ENCODE results near the gene SETBP1. TPM values are rescaled to one million over a fixed set of nuclear protein-coding genes. Genes with fewer than 3 reads are reported as not detected.

SETBP1 gene
- total RNA-seq, 1 donor from 2014 or later, result 7.1 TPM

DNA sequence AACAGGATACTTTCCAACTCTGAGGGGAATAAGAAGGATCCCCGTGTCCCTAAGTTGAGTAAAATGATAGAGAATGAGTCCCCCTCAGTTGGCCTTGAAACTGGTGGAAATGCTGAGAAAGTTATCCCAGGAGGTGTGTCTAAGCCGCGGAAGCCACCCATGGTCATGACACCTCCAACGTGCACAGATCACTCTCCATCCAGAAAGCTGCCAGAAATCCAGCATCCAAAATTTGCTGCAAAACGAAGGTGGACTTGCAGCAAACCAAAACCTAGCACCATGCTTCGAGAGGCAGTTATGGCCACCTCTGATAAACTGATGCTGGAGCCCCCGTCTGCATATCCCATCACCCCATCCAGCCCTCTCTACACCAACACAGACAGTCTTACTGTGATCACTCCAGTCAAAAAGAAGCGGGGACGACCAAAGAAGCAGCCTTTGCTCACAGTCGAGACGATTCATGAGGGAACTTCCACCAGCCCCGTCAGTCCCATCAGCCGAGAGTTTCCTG lies 270.1 kb downstream of the SETBP1 start:
- no peak for DNase-seq (ENCODE audit: missing footprints)
- ATAC-seq, result no peak
- intact Hi-C loops (cut with DNase I), result no loop called here

DNA sequence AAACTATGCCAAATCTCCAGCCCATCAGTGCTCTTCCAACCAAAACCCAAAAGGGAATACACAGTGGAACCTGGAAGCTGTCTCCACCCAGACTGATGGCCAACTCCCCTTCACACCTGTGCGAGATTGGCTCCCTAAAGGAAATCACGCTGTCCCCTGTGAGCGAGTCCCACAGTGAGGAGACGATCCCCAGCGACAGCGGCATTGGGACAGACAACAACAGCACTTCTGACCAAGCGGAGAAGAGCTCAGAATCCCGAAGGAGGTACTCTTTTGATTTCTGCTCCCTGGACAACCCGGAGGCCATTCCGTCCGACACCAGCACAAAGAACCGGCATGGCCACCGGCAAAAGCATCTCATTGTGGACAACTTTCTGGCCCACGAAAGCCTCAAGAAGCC lies 271.1 kb downstream of the SETBP1 start:
- no peak for DNase-seq (ENCODE audit: missing footprints)
- intact Hi-C loops (cut with DNase I), result no loop called here
- no peak for ATAC-seq

DNA sequence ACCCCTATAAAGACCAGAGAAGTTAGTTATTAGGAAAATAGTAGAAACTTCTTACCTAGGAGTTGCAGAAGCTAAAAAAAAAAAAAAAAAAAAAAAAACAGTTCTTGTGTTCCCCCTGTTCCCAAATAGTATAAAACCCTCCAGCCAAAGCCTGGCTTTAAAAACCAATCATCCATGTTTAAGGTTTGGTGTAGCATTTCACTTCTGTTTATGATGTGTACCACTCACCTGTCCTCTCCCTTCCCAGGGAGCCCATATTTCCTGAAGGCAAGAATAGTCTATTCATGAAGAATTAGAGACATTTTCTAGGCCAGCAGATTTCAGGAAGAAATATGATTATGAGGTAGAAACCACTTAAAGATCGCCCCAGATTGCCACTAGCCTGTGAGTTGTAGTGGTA lies 273.6 kb downstream of the SETBP1 start:
- intact Hi-C loops (cut with DNase I), result no loop called here

GRCh38 chr18:44955825-44956224 lies 275.1 kb downstream of the SETBP1 start:
- intact Hi-C loops (cut with DNase I), result no loop called here
- no peak for ATAC-seq
- no peak for DNase-seq (ENCODE audit: missing footprints)

More for the DNA sequence above, 273.6 kb downstream of the SETBP1 start:
- no peak for ATAC-seq
- DNase-seq (ENCODE audit: missing footprints), result no peak

DNA sequence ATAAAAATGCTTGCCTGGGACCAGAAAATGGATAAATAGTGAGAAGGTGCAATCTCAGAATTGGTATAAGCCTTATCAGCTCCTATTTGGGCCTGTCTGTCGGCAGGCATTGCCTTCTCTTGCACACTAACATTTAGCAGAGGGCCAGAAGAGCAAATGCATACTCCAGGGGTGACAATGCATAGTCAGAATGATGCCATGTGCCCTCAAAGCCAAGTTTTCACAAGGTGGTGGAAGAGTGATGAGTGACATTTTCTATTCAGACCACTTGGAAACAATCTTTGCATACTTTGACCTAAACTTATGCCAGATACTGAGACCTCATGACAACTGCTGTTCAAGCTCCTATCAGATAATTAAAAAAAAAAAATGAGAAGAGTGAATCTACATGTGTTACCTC lies 276.3 kb downstream of the SETBP1 start:
- intact Hi-C loops (cut with DNase I), result no loop called here
- DNase-seq (ENCODE audit: missing footprints) (no peak), ATAC-seq (peak; percentile 57)

- peak; percentile 52 for ATAC-seq
These were observed 276.8 kb downstream of the SETBP1 start for GRCh38 chr18:44957461-44957860.

DNA sequence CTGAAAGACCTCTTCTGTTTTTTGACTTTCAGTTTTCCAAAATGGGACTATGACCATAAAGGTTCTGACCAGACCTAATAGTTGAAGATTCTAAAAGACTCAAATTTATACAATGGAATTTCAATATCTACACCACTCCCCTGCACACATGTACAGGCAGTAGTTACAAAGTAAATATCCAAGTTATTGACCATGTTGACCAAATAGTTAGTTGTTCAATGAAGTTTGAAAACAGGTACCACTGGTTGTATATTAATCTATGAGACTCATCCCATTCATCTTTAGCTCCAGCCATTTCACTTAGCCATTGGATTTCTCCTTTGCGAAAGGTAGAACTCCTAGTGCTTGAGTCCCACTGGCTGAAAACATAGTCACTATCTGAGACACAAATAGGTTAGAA lies 277.4 kb downstream of the SETBP1 start:
- ATAC-seq, result no peak
- DNase-seq (ENCODE audit: missing footprints), result no peak

More at GRCh38 chr18:44957461-44957860, 276.8 kb downstream of the SETBP1 start:
- intact Hi-C loops (cut with DNase I), result no loop called here
- no peak for DNase-seq (ENCODE audit: missing footprints)

GRCh38 chr18:44958455-44958854 lies 277.8 kb downstream of the SETBP1 start:
- intact Hi-C loops (cut with DNase I), result no loop called here
- ATAC-seq (no peak), DNase-seq (ENCODE audit: missing footprints) (no peak)

More for the DNA sequence above, 277.4 kb downstream of the SETBP1 start:
- intact Hi-C loops (cut with DNase I), result no loop called here

GRCh38 chr18:44959013-44959412 lies 278.3 kb downstream of the SETBP1 start:
- ATAC-seq, result no peak
- no peak for DNase-seq (ENCODE audit: missing footprints)
- intact Hi-C loops (cut with DNase I), result no loop called here

- ATAC-seq (no peak), DNase-seq (ENCODE audit: missing footprints) (no peak)
- intact Hi-C loops (cut with DNase I), result no loop called here
These were observed 279.9 kb downstream of the SETBP1 start for GRCh38 chr18:44960580-44960979.

DNA sequence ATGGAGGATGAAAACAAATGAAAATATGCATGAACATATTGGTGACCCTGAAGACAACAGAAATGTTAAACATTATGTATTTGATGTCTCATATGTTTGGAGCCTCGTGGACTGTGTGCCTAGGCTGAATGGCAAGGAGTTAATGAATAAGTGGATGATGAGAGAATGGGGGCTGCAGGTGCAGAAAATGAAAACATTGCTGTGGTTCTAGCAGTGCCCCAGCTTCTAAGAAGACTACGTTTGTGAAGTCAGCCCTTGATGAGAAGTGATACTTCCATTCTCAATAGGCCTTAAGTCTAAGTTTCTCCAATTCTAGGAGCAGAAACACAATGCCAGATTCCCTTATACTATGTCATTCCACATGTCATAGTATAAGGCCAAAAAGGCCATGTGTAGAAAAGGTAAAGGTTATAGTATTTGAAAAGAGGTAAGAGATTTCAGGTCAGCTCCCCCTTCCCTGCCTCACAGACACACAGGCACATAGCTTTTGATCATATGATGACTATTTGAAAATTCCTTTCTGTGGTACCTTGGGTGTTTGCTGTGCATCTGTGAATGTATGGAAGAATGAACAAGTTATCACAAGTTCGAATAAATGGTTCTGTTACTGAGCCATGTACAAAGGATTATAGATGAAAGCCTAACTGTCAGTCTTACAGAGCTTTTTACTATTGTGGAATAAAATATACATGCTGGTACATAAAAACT lies 280.8 kb downstream of the SETBP1 start:
- DNase-seq (ENCODE audit: missing footprints) (no peak), ATAC-seq (no peak)
- intact Hi-C loops (cut with DNase I), result no loop called here

DNA sequence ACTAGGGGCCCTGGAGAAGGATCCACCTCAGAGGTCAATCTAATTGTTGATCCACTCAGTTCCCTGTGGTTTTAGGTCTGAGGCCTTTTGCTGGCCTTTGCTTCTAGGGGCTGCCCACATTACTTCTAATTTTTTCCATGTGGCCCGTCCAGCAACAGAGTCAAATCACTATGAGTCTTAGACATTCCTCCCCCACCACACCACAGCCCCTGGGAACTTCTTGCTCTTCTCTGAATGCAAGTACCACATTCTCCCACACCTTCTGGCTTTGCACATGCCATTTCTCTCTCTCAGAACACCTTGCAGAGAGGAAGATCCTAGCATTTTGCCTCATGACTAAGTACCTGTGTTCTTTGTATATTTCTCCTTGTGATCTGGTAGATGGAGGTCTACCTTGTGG lies 286.9 kb downstream of the SETBP1 start:
- ATAC-seq (no peak), DNase-seq (ENCODE audit: missing footprints) (no peak)
- intact Hi-C loops (cut with DNase I), result no loop called here

DNA sequence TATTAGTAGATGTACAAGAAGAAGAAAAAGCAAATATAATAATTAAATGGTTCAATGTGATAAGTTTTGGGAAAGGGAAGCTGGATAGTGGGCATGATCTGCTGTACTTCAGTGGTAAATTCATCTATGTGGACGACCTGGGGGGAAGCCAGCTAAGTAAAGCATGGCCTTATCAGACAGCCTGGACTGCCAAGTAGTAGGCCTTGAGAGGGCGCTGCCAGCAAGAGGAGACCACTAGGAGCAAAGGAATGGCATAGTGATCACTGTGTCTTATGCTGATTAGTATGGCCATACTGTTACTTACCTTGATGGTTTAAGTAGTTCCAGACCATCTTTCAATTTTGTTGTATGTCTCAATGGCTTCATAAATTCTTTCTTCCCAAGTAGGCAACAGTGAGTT lies 287.6 kb downstream of the SETBP1 start:
- DNase-seq (ENCODE audit: missing footprints) (no peak), ATAC-seq (no peak)
- intact Hi-C loops (cut with DNase I), result no loop called here

DNA sequence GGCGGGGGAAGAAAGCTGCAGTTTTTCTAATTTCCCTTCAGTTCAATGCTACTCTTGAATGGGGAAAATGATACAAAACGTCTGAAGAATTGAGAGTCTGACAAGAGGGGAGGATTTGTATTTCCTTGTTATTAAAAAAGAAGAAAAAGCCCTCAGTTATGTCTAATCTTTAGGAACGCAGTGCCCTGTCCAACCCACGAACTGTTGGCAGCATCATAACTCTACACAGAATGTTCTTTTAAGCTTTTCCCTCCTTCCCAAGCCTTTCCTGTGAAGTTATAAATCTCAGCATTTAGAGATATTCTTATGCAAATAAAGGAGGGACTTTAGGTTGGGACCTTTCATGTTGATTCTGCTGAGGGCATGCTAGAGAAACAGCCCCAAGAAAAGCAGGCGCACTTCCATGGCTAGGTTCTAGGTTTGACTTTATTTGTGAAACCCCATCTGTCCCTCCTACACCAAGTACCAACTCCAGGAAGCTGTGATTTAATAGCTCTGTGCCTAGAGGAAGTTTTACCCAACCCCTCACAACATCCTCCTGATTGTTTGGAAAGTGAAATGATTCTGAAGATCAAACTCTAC lies 288.6 kb downstream of the SETBP1 start:
- intact Hi-C loops (cut with DNase I), result no loop called here
- no peak for ATAC-seq
- DNase-seq (ENCODE audit: missing footprints), result no peak

GRCh38 chr18:44973282-44973681 lies 292.6 kb downstream of the SETBP1 start:
- DNase-seq (ENCODE audit: missing footprints), result no peak
- ATAC-seq, result no peak
- intact Hi-C loops (cut with DNase I), result no loop called here

- no peak for DNase-seq (ENCODE audit: missing footprints)
- intact Hi-C loops (cut with DNase I), result no loop called here
- ATAC-seq, result no peak
These were observed 293.5 kb downstream of the SETBP1 start for GRCh38 chr18:44974174-44974573.

DNA sequence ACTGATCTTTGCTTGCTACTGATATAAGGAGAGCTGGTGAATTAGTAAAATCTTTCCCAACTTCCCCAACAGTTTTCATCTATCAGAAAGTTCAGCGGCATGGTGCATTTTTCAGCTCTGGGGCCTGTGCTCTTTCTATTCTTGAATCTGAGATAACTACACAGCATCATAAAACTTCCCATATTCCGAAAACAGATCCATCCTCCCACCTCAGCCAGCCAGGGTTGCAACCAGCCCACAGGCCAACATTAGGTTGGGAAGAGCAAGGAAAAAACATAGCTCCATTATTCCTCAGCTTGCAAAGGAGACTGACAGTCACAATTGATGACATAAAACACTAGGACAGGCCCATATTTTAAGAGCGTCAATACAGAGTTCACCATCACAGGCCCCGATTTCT lies 297.2 kb downstream of the SETBP1 start:
- intact Hi-C loops (cut with DNase I), result no loop called here
- DNase-seq (ENCODE audit: missing footprints) (no peak), ATAC-seq (no peak)

GRCh38 chr18:44979748-44980147 lies 299.1 kb downstream of the SETBP1 start:
- DNase-seq (ENCODE audit: missing footprints) (no peak), ATAC-seq (no peak)
- intact Hi-C loops (cut with DNase I), result no loop called here

GRCh38 chr18:44981121-44981520 lies 300.4 kb downstream of the SETBP1 start:
- no peak for DNase-seq (ENCODE audit: missing footprints)
- intact Hi-C loops (cut with DNase I), result no loop called here
- no peak for ATAC-seq

DNA sequence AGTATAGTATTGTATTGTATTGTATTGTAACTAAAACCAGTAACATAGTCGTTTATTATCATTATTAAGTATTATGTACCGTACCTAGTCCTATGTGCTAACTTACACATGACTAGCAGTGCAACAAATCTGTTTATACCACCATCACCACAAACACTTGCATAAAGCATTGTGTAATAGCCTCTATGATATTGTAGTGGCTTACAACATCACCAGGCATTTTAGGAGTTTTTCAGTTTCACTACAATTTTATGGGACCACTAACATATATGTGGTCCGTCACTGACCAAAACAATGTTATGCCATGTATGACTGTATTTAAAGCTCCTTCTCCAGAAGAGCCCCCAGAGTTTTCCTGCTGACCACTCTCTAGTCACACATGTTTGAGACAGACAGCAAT lies 306.2 kb downstream of the SETBP1 start:
- DNase-seq (ENCODE audit: missing footprints), result no peak
- intact Hi-C loops (cut with DNase I), result no loop called here
- ATAC-seq, result no peak

DNA sequence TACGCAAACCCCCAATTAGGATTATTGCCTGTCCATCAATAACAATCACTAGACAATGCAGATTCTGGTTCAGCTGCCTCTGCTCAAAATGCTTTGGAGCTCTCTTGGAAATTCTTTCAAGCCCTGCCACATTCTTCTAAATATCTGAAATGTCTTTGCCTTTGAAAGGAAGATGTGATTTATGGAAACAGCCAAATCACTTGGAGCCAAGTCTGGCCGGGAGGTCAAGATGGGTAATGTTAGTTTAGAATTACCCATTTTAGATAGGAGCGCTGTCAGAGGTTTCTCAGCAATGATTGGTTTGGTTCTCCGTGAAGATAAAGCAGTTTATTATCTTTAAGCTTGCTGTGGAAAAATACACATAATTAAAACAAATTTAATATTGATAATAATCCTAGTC lies 306.7 kb downstream of the SETBP1 start:
- ATAC-seq (no peak), DNase-seq (ENCODE audit: missing footprints) (no peak)
- intact Hi-C loops (cut with DNase I), result no loop called here

All from Right ventricle myocardium inferior (tissue), 1 donor.